ENCODE results near the gene CELA2A. TPM values are rescaled to one million over a fixed set of nuclear protein-coding genes. Genes with fewer than 3 reads are reported as not detected.

CELA2A gene
- total and polyA plus RNA-seq, 8 donors = 0.34 to 0.53 (median 0.49) TPM; not detected in 5

- ATAC-seq = no peak
Observed at GRCh38 chr1:15504436-15504835, 47.9 kb downstream of the CELA2A start.

GRCh38 chr1:15506831-15507230 lies 50.3 kb downstream of the CELA2A start:
- H3K27me3 ChIP-seq = no peaks in the 10 kb centered on the region
- no peak for TF ChIP-seq CTCF (IDR thresholded peaks at IDR 0.05)

More at GRCh38 chr1:15504436-15504835, 47.9 kb downstream of the CELA2A start:
- H3K9me3 ChIP-seq = no peaks in the 10 kb centered on the region
- no peaks in the 10 kb centered on the region for H3K4me1 ChIP-seq
- H3K36me3 ChIP-seq = peaks cover 0 to 54% of the 10 kb centered on the region in 2 donors
- TF ChIP-seq CTCF (IDR thresholded peaks at IDR 0.05) = no peak
- intact Hi-C loops (cut with DNase I) = no loop called here
- H3K27me3 ChIP-seq = no peaks in the 10 kb centered on the region
- H3K27ac ChIP-seq = no peak overlapping the region
- no peak overlapping the region for H3K4me3 ChIP-seq
- DNase-seq = no peak

DNA sequence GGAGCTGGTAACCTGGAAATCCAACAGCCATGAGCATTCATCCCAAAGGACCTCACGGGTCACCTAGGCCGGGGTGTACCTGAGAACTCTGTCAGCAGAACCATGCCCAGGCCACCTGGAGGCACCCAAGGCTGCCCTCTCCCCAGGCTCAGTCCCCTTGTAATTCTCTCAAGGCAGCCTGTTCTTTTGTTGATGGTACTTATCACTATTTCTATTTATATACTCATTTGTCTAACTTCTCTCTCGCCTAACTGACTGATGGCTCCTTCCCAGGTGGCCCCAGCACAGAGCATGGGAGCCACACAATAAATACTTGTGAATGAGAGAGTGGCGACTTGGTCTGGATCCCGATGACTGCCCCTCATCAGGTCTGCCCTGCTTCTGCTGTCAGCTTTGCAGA lies 50.7 kb downstream of the CELA2A start:
- no peaks in the 10 kb centered on the region for H3K4me1 ChIP-seq
- H3K27ac ChIP-seq = no peak overlapping the region
- intact Hi-C loops (cut with DNase I) = no loop called here
- no peak for DNase-seq
- no peak overlapping the region for H3K4me3 ChIP-seq
- peaks cover 0 to 54% of the 10 kb centered on the region in 2 donors for H3K36me3 ChIP-seq
- TF ChIP-seq CTCF (IDR thresholded peaks at IDR 0.05) = no peak
- no peak for ATAC-seq
- H3K9me3 ChIP-seq = no peaks in the 10 kb centered on the region
- no peaks in the 10 kb centered on the region for H3K27me3 ChIP-seq

More at GRCh38 chr1:15506831-15507230, 50.3 kb downstream of the CELA2A start:
- DNase-seq (no peak), ATAC-seq (no peak)
- H3K36me3 ChIP-seq = peaks cover 0 to 54% of the 10 kb centered on the region in 2 donors
- H3K4me3 ChIP-seq = no peak overlapping the region
- H3K9me3 ChIP-seq = no peaks in the 10 kb centered on the region
- intact Hi-C loops (cut with DNase I) = no loop called here
- no peaks in the 10 kb centered on the region for H3K4me1 ChIP-seq
- H3K27ac ChIP-seq = no peak overlapping the region

DNA sequence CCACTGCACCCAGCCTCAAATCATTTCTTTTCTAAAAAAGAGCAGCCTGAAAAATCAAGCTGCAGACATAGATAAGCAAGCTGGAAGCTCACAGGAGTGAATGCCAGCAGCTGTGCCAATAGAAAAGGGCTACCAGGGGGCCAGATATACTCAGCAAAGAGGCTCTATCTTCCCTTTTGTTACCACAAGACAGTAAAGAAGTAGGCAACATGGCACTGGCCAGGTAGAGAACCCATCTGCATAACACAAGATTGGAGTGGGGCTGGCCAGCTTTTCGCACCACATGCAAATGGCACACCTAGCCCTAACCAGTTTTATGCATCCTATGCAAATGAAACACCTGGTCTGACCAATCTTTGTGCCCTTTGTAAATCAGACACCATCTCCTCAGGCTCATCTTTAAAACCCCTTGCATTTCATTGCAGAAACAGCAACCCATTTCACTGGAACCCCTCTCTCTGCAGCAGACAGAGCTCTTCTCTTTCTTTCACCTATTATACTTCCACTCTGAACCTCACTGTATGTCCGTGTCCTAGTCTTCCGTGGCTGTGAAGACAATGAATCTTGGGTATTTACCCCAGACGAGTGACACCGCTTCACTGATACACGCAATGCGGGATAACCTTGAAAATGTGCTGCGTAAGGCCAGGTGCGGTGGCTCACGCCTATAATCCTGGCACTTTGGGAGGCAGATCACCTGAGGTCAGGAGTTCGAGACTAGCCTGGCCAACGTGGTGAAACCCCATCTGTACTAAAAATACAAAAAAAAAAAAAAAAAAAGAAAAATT lies 52.4 kb downstream of the CELA2A start:
- ATAC-seq = no peak
- Histone ChIP-seq H3K4me1 (no peaks in the 10 kb centered on the region), H3K36me3 (peaks cover 0 to 48% of the 10 kb centered on the region in 2 donors), H3K9me3 (no peaks in the 10 kb centered on the region), H3K4me3 (no peak overlapping the region), H3K27me3 (no peaks in the 10 kb centered on the region), H3K27ac (no peak overlapping the region)
- TF ChIP-seq CTCF (IDR thresholded peaks at IDR 0.05) = no peak
- intact Hi-C loops (cut with DNase I) = no loop called here
- no peak for DNase-seq

DNA sequence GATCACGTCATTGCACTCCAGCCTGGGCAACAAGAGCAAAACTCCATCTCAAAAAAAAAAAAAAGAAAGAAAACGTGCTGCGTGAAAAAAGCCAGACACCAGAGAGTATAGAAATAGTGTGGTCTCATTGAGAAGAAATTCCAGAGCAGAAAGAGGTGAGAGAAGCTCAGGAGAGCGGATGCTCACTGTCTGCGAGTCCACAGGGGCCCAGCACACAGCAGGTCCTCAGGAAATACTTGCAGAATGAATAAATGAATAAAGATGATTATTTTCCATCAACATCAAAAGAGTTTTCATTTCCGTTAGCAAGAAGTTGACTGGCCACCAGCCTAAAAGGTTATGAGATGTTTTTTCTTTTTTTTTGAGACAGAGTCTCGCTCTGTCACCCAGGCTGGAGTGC lies 53.1 kb downstream of the CELA2A start:
- no peak for DNase-seq
- Histone ChIP-seq H3K36me3 (peaks cover 0 to 42% of the 10 kb centered on the region in 2 donors), H3K4me3 (no peak overlapping the region), H3K27ac (no peak overlapping the region), H3K27me3 (no peaks in the 10 kb centered on the region), H3K4me1 (peaks cover 0 to under 1% of the 10 kb centered on the region in 2 donors), H3K9me3 (no peaks in the 10 kb centered on the region)
- TF ChIP-seq CTCF (IDR thresholded peaks at IDR 0.05) = no peak
- ATAC-seq = no peak
- intact Hi-C loops (cut with DNase I) = no loop called here

Data from left lung (tissue), 10 donors.